ENCODE measurements around the gene BTBD19. TPM values are rescaled to one million over a fixed set of nuclear protein-coding genes. Genes with fewer than 3 reads are reported as not detected.
"Not testable (repeated sequence)": the region's sequence is repeated elsewhere in the genome, so short reads cannot be mapped to it uniquely, and the experiment has no call there.

Gene BTBD19
- total RNA-seq: 6.6 and 6.8 TPM in 2 replicates

- DNase-seq (ENCODE audit: low read depth, low spot score): peak; percentile 81
These were observed at the start of gene BTBD19 for GRCh38 chr1:44808063-44808937. Gene BTBD19, plus strand, starts transcription at chr1:44808523. Its CDS starts 298 bp downstream, at chr1:44808821.

GRCh38 chr1:44759077-44759476 lies 49.2 kb upstream of the BTBD19 start:
- no peak for DNase-seq (ENCODE audit: low read depth, low spot score)

GRCh38 chr1:44760876-44761275 lies 47.4 kb upstream of the BTBD19 start:
- no peak for DNase-seq (ENCODE audit: low read depth, low spot score)

- DNase-seq (ENCODE audit: low read depth, low spot score): not testable (repeated sequence)
These were observed 41.9 kb upstream of the BTBD19 start for GRCh38 chr1:44766421-44766820.

- peak; percentile 78 for DNase-seq (ENCODE audit: low read depth, low spot score)
These were observed 33.0 kb upstream of the BTBD19 start, which contains the start of gene RPS8 for GRCh38 chr1:44775078-44775929. Gene RPS8, plus strand, starts transcription at chr1:44775540. Its CDS starts 57 bp downstream, at chr1:44775597.

GRCh38 chr1:44775930-44776729 lies 32.2 kb upstream of the BTBD19 start:
- no peak for DNase-seq (ENCODE audit: low read depth, low spot score)

- no peak for DNase-seq (ENCODE audit: low read depth, low spot score)
These were observed 31.6 kb upstream of the BTBD19 start for GRCh38 chr1:44776730-44777068.

GRCh38 chr1:44777547-44777946 lies 30.8 kb upstream of the BTBD19 start:
- DNase-seq (ENCODE audit: low read depth, low spot score): no peak

DNA sequence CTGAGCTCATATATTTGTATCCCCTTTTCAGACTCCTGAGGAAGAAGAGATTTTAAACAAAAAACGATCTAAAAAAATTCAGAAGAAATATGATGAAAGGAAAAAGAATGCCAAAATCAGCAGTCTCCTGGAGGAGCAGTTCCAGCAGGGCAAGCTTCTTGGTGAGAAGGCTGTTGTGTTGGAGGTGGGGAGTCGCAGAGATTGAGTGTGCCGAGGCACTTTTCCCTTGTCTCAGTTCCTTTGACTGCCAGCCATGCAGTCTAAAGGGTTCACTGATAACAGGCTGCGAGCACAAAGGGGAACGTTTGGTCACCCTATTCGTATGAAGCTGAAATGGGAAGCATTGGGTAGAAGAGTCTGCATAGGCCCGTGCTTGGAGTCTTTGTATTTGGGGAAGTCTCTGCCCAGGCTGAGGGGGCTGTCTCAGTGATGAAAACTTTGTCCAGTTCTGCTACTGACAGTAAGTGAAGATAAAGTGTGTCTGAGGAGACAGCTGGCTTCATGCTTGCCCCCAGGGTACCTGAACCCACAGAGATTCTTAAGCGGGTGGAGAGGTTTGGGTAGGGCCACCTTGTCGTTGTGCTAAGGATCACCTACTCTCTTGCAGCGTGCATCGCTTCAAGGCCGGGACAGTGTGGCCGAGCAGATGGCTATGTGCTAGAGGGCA lies 30.2 kb upstream of the BTBD19 start:
- no peak for DNase-seq (ENCODE audit: low read depth, low spot score)

GRCh38 chr1:44778705-44779576 lies 29.4 kb upstream of the BTBD19 start:
- DNase-seq (ENCODE audit: low read depth, low spot score): no peak

- DNase-seq (ENCODE audit: low read depth, low spot score): no peak
These were observed 27.7 kb upstream of the BTBD19 start for GRCh38 chr1:44780583-44781121.

- DNase-seq (ENCODE audit: low read depth, low spot score): no peak
These were observed 24.6 kb upstream of the BTBD19 start for GRCh38 chr1:44783697-44784093.

DNA sequence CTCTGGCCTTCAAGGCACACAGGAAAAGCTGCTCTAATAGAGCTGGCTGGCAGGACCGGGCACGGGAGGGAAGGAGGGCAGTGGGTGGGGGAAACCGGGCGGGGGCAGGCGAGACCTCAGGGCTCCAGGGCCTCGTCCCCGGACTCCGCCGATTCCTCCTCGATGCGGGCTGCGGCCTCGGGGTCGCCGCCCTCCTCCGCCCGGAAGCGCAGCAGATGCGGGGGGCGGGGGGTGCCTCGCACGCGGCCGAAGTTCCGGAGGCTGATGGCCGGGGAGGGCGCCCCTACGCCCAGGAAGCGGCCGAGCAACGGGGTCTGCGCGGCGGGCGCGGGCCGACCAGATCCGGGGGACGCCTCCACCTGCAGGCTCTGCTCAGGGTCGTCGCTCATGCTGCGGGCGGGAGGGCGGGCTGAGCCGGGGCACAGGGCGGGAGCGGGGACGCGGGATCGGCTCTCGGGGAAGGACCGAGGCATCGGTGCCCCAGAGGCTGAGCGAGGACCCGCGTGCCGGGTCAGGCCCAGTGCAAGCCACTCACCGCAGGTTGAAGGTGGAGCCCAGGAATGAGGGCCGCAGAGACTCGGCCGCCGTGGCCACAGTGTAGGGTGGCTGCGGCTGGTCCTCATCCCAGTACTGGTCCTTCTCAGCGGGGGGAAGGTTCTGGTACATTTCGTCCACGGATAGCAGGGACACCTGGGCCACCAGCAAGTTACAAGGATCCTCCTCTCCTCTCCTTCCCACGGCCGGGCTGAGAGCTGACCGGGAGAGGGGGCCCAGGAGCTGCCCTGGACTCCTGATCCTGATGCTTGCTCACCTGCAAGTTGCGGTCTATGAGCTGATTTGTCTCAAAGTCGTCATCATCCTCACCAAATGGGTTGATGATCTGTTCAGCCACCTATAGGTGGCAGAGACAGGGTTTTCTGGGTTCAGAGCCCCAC lies 24.0 kb upstream of the BTBD19 start:
- no peak for DNase-seq (ENCODE audit: low read depth, low spot score)

- DNase-seq (ENCODE audit: low read depth, low spot score): no peak
These were observed 23.3 kb upstream of the BTBD19 start for GRCh38 chr1:44785029-44785380.

GRCh38 chr1:44785501-44786137 lies 22.7 kb upstream of the BTBD19 start:
- DNase-seq (ENCODE audit: low read depth, low spot score): no peak

DNA sequence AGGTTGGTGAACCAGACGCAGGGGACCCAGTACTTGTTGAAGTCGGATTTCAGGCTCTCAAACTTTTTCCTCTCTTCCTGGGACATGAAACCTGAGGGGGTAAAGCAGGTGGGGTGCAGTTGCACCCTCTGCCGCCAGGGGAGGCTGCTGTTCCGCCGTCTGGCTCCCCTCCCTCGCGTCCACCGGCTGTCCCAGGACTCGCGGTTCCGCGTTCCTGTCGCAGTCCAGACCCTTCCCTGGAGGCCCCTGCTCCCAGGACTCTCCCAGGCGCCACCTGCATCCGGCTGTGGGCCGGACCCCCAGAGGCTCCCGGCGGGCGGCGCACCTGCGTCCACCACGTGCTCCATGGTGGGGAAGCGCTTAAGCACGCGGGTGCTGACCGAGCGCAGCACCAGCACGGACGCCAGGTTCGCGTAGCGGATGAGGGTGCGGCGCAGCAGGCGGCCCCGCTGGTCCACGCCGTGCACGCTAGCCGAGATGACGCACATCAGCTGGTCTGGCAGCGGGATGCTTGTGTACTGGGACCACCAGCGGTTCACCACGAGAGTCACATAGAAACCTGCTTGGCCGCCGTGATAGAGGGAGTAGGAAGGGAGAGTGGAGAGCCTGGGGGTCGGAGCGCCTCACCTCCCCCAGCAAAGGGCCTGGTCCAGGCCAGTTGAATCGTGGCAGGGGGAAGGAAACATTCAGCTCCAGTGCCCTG lies 22.0 kb upstream of the BTBD19 start:
- no peak for DNase-seq (ENCODE audit: low read depth, low spot score)

DNA sequence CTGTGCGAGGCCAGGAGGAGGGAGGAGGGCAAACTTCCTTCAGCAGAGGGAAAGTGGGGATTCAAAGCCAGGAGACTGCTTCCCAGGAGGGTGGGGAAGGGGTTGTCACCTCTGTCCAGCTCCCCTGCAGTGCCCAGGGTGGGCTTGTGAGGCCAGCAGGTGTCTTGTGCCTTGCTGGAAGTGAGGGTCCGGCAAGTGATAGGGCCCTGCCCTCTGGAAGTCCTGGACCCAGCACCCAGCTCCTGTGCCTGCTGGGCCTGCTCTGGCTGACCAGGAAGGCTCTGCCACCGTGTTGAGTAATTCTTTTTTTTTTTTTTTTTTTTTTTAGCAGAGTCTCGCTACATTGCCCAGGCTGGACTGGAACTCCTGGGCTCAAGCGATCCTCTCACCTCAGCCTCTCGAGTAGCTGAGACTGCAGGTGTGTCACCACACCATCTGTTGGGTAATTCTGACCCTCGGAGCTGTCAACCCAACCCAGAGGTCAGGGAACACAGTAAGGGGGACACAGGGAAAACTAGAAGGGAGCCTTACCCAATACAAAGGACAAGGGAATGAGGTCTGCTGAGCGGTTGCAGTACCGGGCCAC lies 21.4 kb upstream of the BTBD19 start:
- no peak for DNase-seq (ENCODE audit: low read depth, low spot score)
